ENCODE data around the gene SELENOI.

GRCh38 chr2:26363958-26364357, 18.0 kb downstream of the SELENOI start:
- no peak for TF ChIP-seq POLR2AphosphoS5 (IDR thresholded peaks at IDR 0.05; ENCODE audit: borderline replicate concordance, low read depth, low read length)
- TF ChIP-seq EZH2 (IDR thresholded peaks at IDR 0.05) = no peak

Data from SK-N-MC (cell line).